HepG2 (cell line): ENCODE data around the gene DLX5. TPM values are rescaled to one million over a fixed set of nuclear protein-coding genes. Genes with fewer than 3 reads are reported as not detected.

ENCODE experiments used
- ATAC-seq: fragments of 200-7000 bp; cut with Tn5 transposase; 3 replicates; pipeline ENCODE4 v1.9.1; 2020; ENCODE audit warnings: mild to moderate bottlenecking, moderate library complexity
- BruUV-seq: library from RNA; stranded (reverse); fragments of 400-500 nt; replicated peaks from 2 replicates; lab custom pipeline; 2021; lab: Mats Ljungman, UMichigan
- CTCF ChIA-PET: fragments of 300-600 bp; formaldehyde crosslinking; extraction: SDS; loops from one replicate; lab custom pipeline; 2021; ENCODE audit warnings: low total read pairs, inconsistent platforms, low intra/inter-chr PET ratio; lab: Yijun Ruan, JAX
- POLR2A ChIA-PET: fragments of 350-600 bp; sonication (Branson Sonifier 250); formaldehyde crosslinking; loops from one replicate; lab custom pipeline; 2020; ENCODE audit warnings: antibody characterized with exemption, inconsistent platforms; lab: Yijun Ruan, JAX
- DNase-seq: peaks from one replicate; pipeline ENCODE4 v3.0.0-alpha.2; 2015; ENCODE audit warnings: low spot score
- FAIRE-seq: peaks from 3 replicates; lab custom pipeline; 2011; peaks lifted over from hg19 to GRCh38; lab: Jason Lieb, UNC
- H2AFZ ChIP-seq: one replicate; pipeline ENCODE4 v1.6.1; 2011; ENCODE audit warnings: low read length, inconsistent platforms
- H3K27ac ChIP-seq: fragments of 300-600 bp; 3 replicates; pipeline ENCODE4 v1.8.0; 2011; ENCODE audit warnings: mixed run types, mild to moderate bottlenecking, mixed read lengths, low read length, inconsistent platforms; ENCODE audit not compliant: insufficient read depth; ENCODE audit errors: extremely low read length
- H3K27me3 ChIP-seq, 2 experiments: fragments of 200-600 bp in 1 of 2; 2 replicates in 1 of 2; 3 replicates in 1 of 2; pipeline versions ENCODE4 v1.6.0 to v1.8.0; 2011; ENCODE audit warnings: low read length in 2 of 2, mild to moderate bottlenecking in 2 of 2, moderate library complexity in 2 of 2, inconsistent platforms in 1 of 2; ENCODE audit not compliant: insufficient read depth in 2 of 2, control insufficient read depth in 1 of 2
- H3K36me3 ChIP-seq, 2 experiments: fragments of 200-600 bp in 1 of 2; replicated peaks in 1 of 2; 2 replicates in 1 of 2; 3 replicates in 1 of 2; pipeline versions ENCODE4 v1.5.1 to v1.8.0; 2011; ENCODE audit warnings: low read length in 2 of 2, inconsistent platforms in 1 of 2; ENCODE audit not compliant: insufficient read depth in 2 of 2, control insufficient read depth in 1 of 2
- H3K4me1 ChIP-seq: 2 replicates; pipeline ENCODE4 v1.5.1; 2012; ENCODE audit warnings: low read length, inconsistent platforms; ENCODE audit not compliant: insufficient read depth
- H3K4me2 ChIP-seq: 2 replicates; pipeline ENCODE4 v1.6.0; 2011; ENCODE audit warnings: low read depth, low read length, inconsistent platforms
- H3K4me3 ChIP-seq, 3 experiments: fragments of 200-600 bp in 1 of 3; sonication (generic), shearing (Covaris generic) in 1 of 3; replicated peaks in 1 of 3; 2 replicates each; pipeline ENCODE4 v1.5.1; 2011 to 2016; ENCODE audit warnings: low read length in 3 of 3, inconsistent platforms in 2 of 3, low read depth in 2 of 3, mild to moderate bottlenecking in 2 of 3, control low read depth in 1 of 3, mixed read lengths in 1 of 3; ENCODE audit not compliant: insufficient read depth in 1 of 3
- H3K79me2 ChIP-seq: one replicate; pipeline ENCODE4 v1.6.1; 2011; ENCODE audit warnings: low read length, inconsistent platforms; ENCODE audit not compliant: insufficient read depth
- H3K9ac ChIP-seq: 2 replicates; pipeline ENCODE4 v1.6.0; 2011; ENCODE audit warnings: mild to moderate bottlenecking, low read depth, low read length, inconsistent platforms; ENCODE audit not compliant: insufficient read depth
- H3K9me3 ChIP-seq: 2 replicates; pipeline ENCODE4 v1.5.1; 2012; ENCODE audit warnings: mild to moderate bottlenecking, low read length
- H4K20me1 ChIP-seq: 2 replicates; pipeline ENCODE4 v1.6.0; 2011; ENCODE audit warnings: inconsistent platforms, mild to moderate bottlenecking, low read length, moderate library complexity; ENCODE audit not compliant: insufficient read depth
- AGO1 ChIP-seq: fragments of 200-400 bp; formaldehyde crosslinking; IDR thresholded peaks from 2 replicates; pipeline ENCODE4 v1.6.1; 2017; ENCODE audit warnings: mild to moderate bottlenecking, low read depth, low read length, moderate library complexity; ENCODE audit not compliant: poor library complexity, severe bottlenecking
- CBX5 ChIP-seq: sonication (generic); formaldehyde crosslinking; IDR thresholded peaks from 2 replicates; pipeline ENCODE4 v1.4.0; 2020; ENCODE audit warnings: missing genetic modification reagents, borderline replicate concordance
- FIP1L1 ChIP-seq: fragments of 200-400 bp; formaldehyde crosslinking; IDR thresholded peaks from 2 replicates; pipeline ENCODE4 v1.6.1; 2018; ENCODE audit warnings: low read depth, mild to moderate bottlenecking, low read length, moderate library complexity, borderline replicate concordance; ENCODE audit not compliant: insufficient read depth
- IKZF4 ChIP-seq: sonication (generic); formaldehyde crosslinking; IDR thresholded peaks from 2 replicates; pipeline ENCODE4 v1.5.1; 2020; ENCODE audit warnings: borderline replicate concordance, mild to moderate bottlenecking, low read depth, missing genetic modification reagents; ENCODE audit errors: not compliant biosample characterization
- MYNN ChIP-seq: sonication (generic); formaldehyde crosslinking; IDR thresholded peaks from 2 replicates; pipeline ENCODE4 v1.4.0; 2020; ENCODE audit warnings: mild to moderate bottlenecking, low read depth, missing genetic modification reagents
- SRSF1 ChIP-seq: fragments of 200-400 bp; formaldehyde crosslinking; optimal IDR thresholded peaks from 2 replicates; pipeline ENCODE3; 2017; ENCODE audit warnings: mild to moderate bottlenecking, low read depth, low read length, moderate library complexity
- ZNF576 ChIP-seq: sonication (generic); formaldehyde crosslinking; IDR thresholded peaks from 2 replicates; pipeline ENCODE4 v1.4.0; 2020; ENCODE audit warnings: mild to moderate bottlenecking, missing genetic modification reagents
- ZNF577 ChIP-seq: sonication (generic); formaldehyde crosslinking; IDR thresholded peaks from 2 replicates; pipeline ENCODE4 v1.4.0; 2020; ENCODE audit warnings: mild to moderate bottlenecking, low read depth, missing genetic modification reagents, borderline replicate concordance
- WGBS: methylation state at CpG from one replicate; pipeline ENCODE4 v1.1.6; 2017; ENCODE audit warnings: low lambda C conversion rate; 5-methylcytosine and 5-hydroxymethylcytosine counted together
- in situ Hi-C: cut with HindIII; loops from 2 replicates; pipeline ENCODE4 v1.10.0; 2017; ENCODE audit warnings: low pct_unique_long_range_greater_than_20kb; ENCODE audit not compliant: extremely low pct_ligation_motif_present
- intact Hi-C: fragments of 100-400 bp; cut with micrococcal nuclease; formaldehyde crosslinking; loops from one replicate; pipeline ENCODE4 v1.10.0; 2022; ENCODE audit not compliant: unreplicated experiment
- polyA plus RNA-seq, 8 experiments: library from polyadenylated mRNA; depleted of rRNA in 3 of 8; stranded (reverse) in 7 of 8; unstranded in 1 of 8; fragments of >200 nt; fragmentation: Illumina TruSeq in 4 of 8; extraction: Trizol in 4 of 8; gene quantifications; 2 replicates each; pipeline versions ENCODE4 v1.2.1 to v1.2.3, GENCODE V29; 2011 to 2016; ENCODE audit warnings: low read depth in 4 of 8, missing spikeins in 1 of 8, mixed read lengths in 1 of 8; ENCODE audit not compliant: insufficient read depth in 1 of 8
- total RNA-seq, 5 experiments: library from RNA; depleted of rRNA; stranded (reverse); fragments of >200 nt; fragmentation: Illumina TruSeq; extraction: Trizol; gene quantifications; 2 replicates each; pipeline ENCODE4 v1.2.3, GENCODE V29; 2016; ENCODE audit warnings: low read depth in 1 of 5

The DLX5 gene
- total and polyA plus RNA-seq, 2 of the 13 experiments (the other 11 are each of a cell fraction or from before 2014, with no cell fraction given) = not detected

- TF ChIP-seq CBX5 (CRISPR knock-in tag) = no peak
- no peak for TF ChIP-seq IKZF4 (CRISPR knock-in tag)
- no peak for TF ChIP-seq ZNF576 (CRISPR knock-in tag)
- no peak for TF ChIP-seq AGO1
- TF ChIP-seq FIP1L1 = no peak
- TF ChIP-seq MYNN = no peak
- TF ChIP-seq SRSF1 = no peak
- no peak for TF ChIP-seq ZNF577 (CRISPR knock-in tag)
- FAIRE-seq (no peak), ATAC-seq (no peak), DNase-seq (no peak)
- in situ Hi-C loops = loop anchor here (10.0 to 25.0 kb wide), 4 partner anchors 236 to 946 kb away; partner anchors contain the start of gene SLC25A13
- CTCF ChIA-PET = no interaction called here
- Histone ChIP-seq H3K4me3 (no peak overlapping the region), H2AFZ (no peak overlapping the region), H3K27me3 (peaks cover 0 to 23% of the 10 kb centered on the region in 2 experiments; a peak in 3 of 5 replicates), H3K9ac (no peak overlapping the region), H3K36me3 (no peaks in the 10 kb centered on the region), H3K9me3 (no peaks in the 10 kb centered on the region), H3K27ac (no peak overlapping the region), H3K4me1 (peaks cover 32% of the 10 kb centered on the region), H3K4me2 (no peak overlapping the region), H4K20me1 (no peaks in the 10 kb centered on the region), H3K79me2 (no peaks in the 10 kb centered on the region)
- POLR2A ChIA-PET = interaction anchor here (6.6 kb wide), 1 partner anchor 14 kb away, joined by 163 read pairs; the partner anchor contains the start of gene DLX6
- BruUV-seq = no TSS peak
- intact Hi-C loops = loop anchor here (10.0 kb wide), 2 partner anchors 426 to 796 kb away; no protein-coding TSS in a partner anchor
- WGBS = 87% methylated on average over 9 of the region's 17 CpGs
Observed at GRCh38 chr7:97020601-97020995, 4.0 kb downstream of the DLX5 start.
